ENCODE measurements around the gene TMEM242.

The TMEM242 gene

GRCh38 chr6:157249826-157250225, 73.5 kb downstream of the TMEM242 start:
- TF ChIP-seq, protein P1, sequence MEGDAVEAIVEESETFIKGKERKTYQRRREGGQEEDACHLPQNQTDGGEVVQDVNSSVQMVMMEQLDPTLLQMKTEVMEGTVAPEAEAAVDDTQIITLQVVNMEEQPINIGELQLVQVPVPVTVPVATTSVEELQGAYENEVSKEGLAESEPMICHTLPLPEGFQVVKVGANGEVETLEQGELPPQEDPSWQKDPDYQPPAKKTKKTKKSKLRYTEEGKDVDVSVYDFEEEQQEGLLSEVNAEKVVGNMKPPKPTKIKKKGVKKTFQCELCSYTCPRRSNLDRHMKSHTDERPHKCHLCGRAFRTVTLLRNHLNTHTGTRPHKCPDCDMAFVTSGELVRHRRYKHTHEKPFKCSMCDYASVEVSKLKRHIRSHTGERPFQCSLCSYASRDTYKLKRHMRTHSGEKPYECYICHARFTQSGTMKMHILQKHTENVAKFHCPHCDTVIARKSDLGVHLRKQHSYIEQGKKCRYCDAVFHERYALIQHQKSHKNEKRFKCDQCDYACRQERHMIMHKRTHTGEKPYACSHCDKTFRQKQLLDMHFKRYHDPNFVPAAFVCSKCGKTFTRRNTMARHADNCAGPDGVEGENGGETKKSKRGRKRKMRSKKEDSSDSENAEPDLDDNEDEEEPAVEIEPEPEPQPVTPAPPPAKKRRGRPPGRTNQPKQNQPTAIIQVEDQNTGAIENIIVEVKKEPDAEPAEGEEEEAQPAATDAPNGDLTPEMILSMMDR (IDR thresholded peaks at IDR 0.05; ENCODE audit: poor library complexity, severe bottlenecking): no peak
- H3K36me3 ChIP-seq (ENCODE audit: low read depth): no peaks in the 10 kb centered on the region
- H3K27ac ChIP-seq (ENCODE audit: poor library complexity, severe bottlenecking): no peak overlapping the region
- H3K4me3 ChIP-seq (ENCODE audit: severe bottlenecking): no peak overlapping the region
- no peaks in the 10 kb centered on the region for H3K9me3 ChIP-seq (ENCODE audit: severe bottlenecking)
- no peak for ATAC-seq (ENCODE audit: low read depth)
- no peak for DNase-seq (ENCODE audit: low spot score)
- H3K27me3 ChIP-seq (ENCODE audit: insufficient read depth, poor library complexity, severe bottlenecking): no peaks in the 10 kb centered on the region
- no peaks in the 10 kb centered on the region for H3K4me1 ChIP-seq (ENCODE audit: insufficient read depth, poor library complexity, severe bottlenecking)

- Histone ChIP-seq H3K4me1 (ENCODE audit: insufficient read depth, poor library complexity, severe bottlenecking) (no peaks in the 10 kb centered on the region), H3K36me3 (ENCODE audit: low read depth) (no peaks in the 10 kb centered on the region), H3K27me3 (ENCODE audit: insufficient read depth, poor library complexity, severe bottlenecking) (no peaks in the 10 kb centered on the region), H3K4me3 (ENCODE audit: severe bottlenecking) (no peak overlapping the region), H3K27ac (ENCODE audit: poor library complexity, severe bottlenecking) (no peak overlapping the region), H3K9me3 (ENCODE audit: severe bottlenecking) (no peaks in the 10 kb centered on the region)
- TF ChIP-seq, protein P1 (IDR thresholded peaks at IDR 0.05; ENCODE audit: poor library complexity, severe bottlenecking): no peak
- DNase-seq (ENCODE audit: low spot score): no peak
- ATAC-seq (ENCODE audit: low read depth): no peak
These were observed 75.1 kb downstream of the TMEM242 start for GRCh38 chr6:157248264-157248663.

GRCh38 chr6:157246771-157247484, 76.4 kb downstream of the TMEM242 start:
- no peak overlapping the region for H3K4me3 ChIP-seq (ENCODE audit: severe bottlenecking)
- H3K27ac ChIP-seq (ENCODE audit: poor library complexity, severe bottlenecking): no peak overlapping the region
- DNase-seq (ENCODE audit: low spot score) (no peak), ATAC-seq (ENCODE audit: low read depth) (no peak)
- H3K36me3 ChIP-seq (ENCODE audit: low read depth): no peaks in the 10 kb centered on the region
- TF ChIP-seq, protein P1 (IDR thresholded peaks at IDR 0.05; ENCODE audit: poor library complexity, severe bottlenecking): no peak
- no peaks in the 10 kb centered on the region for H3K27me3 ChIP-seq (ENCODE audit: insufficient read depth, poor library complexity, severe bottlenecking)
- H3K4me1 ChIP-seq (ENCODE audit: insufficient read depth, poor library complexity, severe bottlenecking): no peaks in the 10 kb centered on the region
- H3K9me3 ChIP-seq (ENCODE audit: severe bottlenecking): no peaks in the 10 kb centered on the region

GRCh38 chr6:157246048-157246630, 77.2 kb downstream of the TMEM242 start:
- no peaks in the 10 kb centered on the region for H3K27me3 ChIP-seq (ENCODE audit: insufficient read depth, poor library complexity, severe bottlenecking)
- no peak for ATAC-seq (ENCODE audit: low read depth)
- TF ChIP-seq, protein P1 (IDR thresholded peaks at IDR 0.05; ENCODE audit: poor library complexity, severe bottlenecking): no peak
- H3K9me3 ChIP-seq (ENCODE audit: severe bottlenecking): peaks cover 3% of the 10 kb centered on the region
- H3K27ac ChIP-seq (ENCODE audit: poor library complexity, severe bottlenecking): no peak overlapping the region
- H3K4me1 ChIP-seq (ENCODE audit: insufficient read depth, poor library complexity, severe bottlenecking): no peaks in the 10 kb centered on the region
- H3K4me3 ChIP-seq (ENCODE audit: severe bottlenecking): no peak overlapping the region
- DNase-seq (ENCODE audit: low spot score): no peak
- H3K36me3 ChIP-seq (ENCODE audit: low read depth): no peaks in the 10 kb centered on the region

GRCh38 chr6:157245436-157245835, 77.9 kb downstream of the TMEM242 start:
- no peaks in the 10 kb centered on the region for H3K27me3 ChIP-seq (ENCODE audit: insufficient read depth, poor library complexity, severe bottlenecking)
- peaks cover 3% of the 10 kb centered on the region for H3K9me3 ChIP-seq (ENCODE audit: severe bottlenecking)
- no peak overlapping the region for H3K27ac ChIP-seq (ENCODE audit: poor library complexity, severe bottlenecking)
- peaks cover under 1% of the 10 kb centered on the region for H3K4me1 ChIP-seq (ENCODE audit: insufficient read depth, poor library complexity, severe bottlenecking)
- ATAC-seq (ENCODE audit: low read depth) (no peak), DNase-seq (ENCODE audit: low spot score) (no peak)
- H3K36me3 ChIP-seq (ENCODE audit: low read depth): no peaks in the 10 kb centered on the region
- H3K4me3 ChIP-seq (ENCODE audit: severe bottlenecking): no peak overlapping the region
- TF ChIP-seq, protein P1 (IDR thresholded peaks at IDR 0.05; ENCODE audit: poor library complexity, severe bottlenecking): no peak

Measured in RWPE2 (cell line).